SH-SY5Y (cell line): ENCODE data around the gene MAP2.

Experiments used
- GATA2 ChIP-seq: IDR thresholded peaks from 2 replicates; pipeline ENCODE4 v1.6.1; 2011; ENCODE audit warnings: mild to moderate bottlenecking, low read depth, low read length
- GATA3 ChIP-seq: IDR thresholded peaks from 2 replicates; pipeline ENCODE4 v1.6.1; 2011; ENCODE audit warnings: low read depth, mild to moderate bottlenecking, low read length, moderate library complexity

MAP2 gene

GRCh38 chr2:209525834-209526281 is 102.0 kb downstream of the MAP2 start:
- TF ChIP-seq GATA2: no peak
- no peak for TF ChIP-seq GATA3

GRCh38 chr2:209526561-209526960 is 102.7 kb downstream of the MAP2 start:
- no peak for TF ChIP-seq GATA3
- TF ChIP-seq GATA2: no peak

GRCh38 chr2:209529579-209529978 is 105.7 kb downstream of the MAP2 start:
- no peak for TF ChIP-seq GATA3

GRCh38 chr2:209532321-209532720 is 108.5 kb downstream of the MAP2 start:
- TF ChIP-seq GATA3: no peak
- no peak for TF ChIP-seq GATA2

- TF ChIP-seq GATA2 (no peak), GATA3 (no peak)
These were observed 109.5 kb downstream of the MAP2 start for GRCh38 chr2:209533391-209533790.

GRCh38 chr2:209534228-209534627 is 110.4 kb downstream of the MAP2 start:
- TF ChIP-seq GATA2 (no peak), GATA3 (no peak)

GRCh38 chr2:209536363-209536762 is 112.5 kb downstream of the MAP2 start:
- no peak for TF ChIP-seq GATA3
- no peak for TF ChIP-seq GATA2

- no peak for TF ChIP-seq GATA3
- no peak for TF ChIP-seq GATA2
These were observed 123.9 kb downstream of the MAP2 start for GRCh38 chr2:209547726-209548125.

- TF ChIP-seq GATA3 (no peak), GATA2 (no peak)
These were observed 125.7 kb downstream of the MAP2 start for GRCh38 chr2:209549589-209549988.

GRCh38 chr2:209553913-209554312 is 130.1 kb downstream of the MAP2 start:
- TF ChIP-seq GATA2: no peak
- no peak for TF ChIP-seq GATA3

GRCh38 chr2:209556354-209556961 is 132.6 kb downstream of the MAP2 start:
- TF ChIP-seq GATA3: no peak

GRCh38 chr2:209560911-209561310 is 137.1 kb downstream of the MAP2 start:
- TF ChIP-seq GATA3 (no peak), GATA2 (no peak)

- no peak for TF ChIP-seq GATA2
- TF ChIP-seq GATA3: no peak
These were observed 139.6 kb downstream of the MAP2 start for GRCh38 chr2:209563453-209563852.

GRCh38 chr2:209564816-209565215 is 141.0 kb downstream of the MAP2 start:
- TF ChIP-seq GATA3: no peak
- TF ChIP-seq GATA2: no peak

- no peak for TF ChIP-seq GATA3
- TF ChIP-seq GATA2: no peak
These were observed 142.2 kb downstream of the MAP2 start for GRCh38 chr2:209565896-209566582.
